ENCODE data around the gene SMPX.

Gene SMPX

DNA sequence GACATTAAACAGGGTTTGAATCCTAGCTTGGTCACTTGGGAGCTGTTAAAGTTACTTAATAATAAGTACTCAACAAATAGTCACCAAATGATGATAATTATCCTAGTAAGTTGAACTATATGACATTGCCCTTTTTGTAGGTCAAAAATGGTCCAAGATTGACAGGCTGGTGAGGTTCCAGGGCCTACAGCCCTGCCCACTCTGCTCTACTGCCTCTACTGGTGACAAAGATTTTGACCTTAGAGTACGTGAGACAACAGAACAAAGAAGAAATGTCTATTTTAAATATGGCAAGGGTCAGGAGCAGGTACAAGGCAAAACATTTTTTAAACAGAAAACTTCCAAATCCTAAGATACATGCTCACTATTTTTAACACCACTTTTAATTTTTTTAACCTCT is 572 bp upstream of the SMPX start:
- Histone ChIP-seq H4K20me1 (ENCODE audit: low read depth, low read length) (no peaks in the 10 kb centered on the region), H3K9me3 (ENCODE audit: insufficient read depth, low read length) (no peaks in the 10 kb centered on the region), H3K27ac (ENCODE audit: low read depth, low read length) (no peak overlapping the region), H3F3A (ENCODE audit: insufficient read depth) (no peaks in the 10 kb centered on the region), H3K36me3 (ENCODE audit: low read length) (no peaks in the 10 kb centered on the region), H3K9ac (ENCODE audit: low read length) (no peak overlapping the region), H2AFZ (ENCODE audit: low read depth, low read length, severe bottlenecking) (no peak overlapping the region), H3K9me2 (replicated peaks; ENCODE audit: insufficient read depth, low read length) (no peaks in the 10 kb centered on the region), H3K4me3 (ENCODE audit: insufficient read depth, low read length, poor library complexity, severe bottlenecking) (no peak overlapping the region), H3K27me3 (ENCODE audit: low read length) (no peaks in the 10 kb centered on the region), H3K4me2 (ENCODE audit: low read depth, low read length, poor library complexity, severe bottlenecking) (no peak overlapping the region), H3K79me2 (ENCODE audit: insufficient read depth, low read length) (no peaks in the 10 kb centered on the region)
- TF ChIP-seq CTCF (IDR thresholded peaks at IDR 0.05; ENCODE audit: insufficient read depth, low read length, poor library complexity, severe bottlenecking): no peak
- no peak for TF ChIP-seq EZH2phosphoT487 (conservative IDR thresholded peaks at IDR 0.05; ENCODE audit: low read length)

- Histone ChIP-seq H2AFZ (ENCODE audit: low read depth, low read length, severe bottlenecking) (no peak overlapping the region), H3K36me3 (ENCODE audit: low read length) (no peaks in the 10 kb centered on the region), H3K79me2 (ENCODE audit: insufficient read depth, low read length) (no peaks in the 10 kb centered on the region), H3K9ac (ENCODE audit: low read length) (no peak overlapping the region), H3K9me2 (replicated peaks; ENCODE audit: insufficient read depth, low read length) (no peaks in the 10 kb centered on the region), H3K27me3 (ENCODE audit: low read length) (no peaks in the 10 kb centered on the region), H3K27ac (ENCODE audit: low read depth, low read length) (no peak overlapping the region), H3F3A (ENCODE audit: insufficient read depth) (no peaks in the 10 kb centered on the region), H3K4me3 (ENCODE audit: insufficient read depth, low read length, poor library complexity, severe bottlenecking) (no peak overlapping the region), H3K9me3 (ENCODE audit: insufficient read depth, low read length) (no peaks in the 10 kb centered on the region), H3K4me2 (ENCODE audit: low read depth, low read length, poor library complexity, severe bottlenecking) (no peak overlapping the region), H4K20me1 (ENCODE audit: low read depth, low read length) (no peaks in the 10 kb centered on the region)
- TF ChIP-seq CTCF (IDR thresholded peaks at IDR 0.05; ENCODE audit: insufficient read depth, low read length, poor library complexity, severe bottlenecking) (no peak), EZH2phosphoT487 (conservative IDR thresholded peaks at IDR 0.05; ENCODE audit: low read length) (no peak)
Observed at GRCh38 chrX:21756785-21757529, 959 bp downstream of the SMPX start.

- no peaks in the 10 kb centered on the region for H3F3A ChIP-seq (ENCODE audit: insufficient read depth)
- H3K9ac ChIP-seq (ENCODE audit: low read length): no peak overlapping the region
- H3K4me2 ChIP-seq (ENCODE audit: low read depth, low read length, poor library complexity, severe bottlenecking): no peak overlapping the region
- no peaks in the 10 kb centered on the region for H3K9me3 ChIP-seq (ENCODE audit: insufficient read depth, low read length)
- no peaks in the 10 kb centered on the region for H3K79me2 ChIP-seq (ENCODE audit: insufficient read depth, low read length)
- H3K27ac ChIP-seq (ENCODE audit: low read depth, low read length): no peak overlapping the region
- H3K4me3 ChIP-seq (ENCODE audit: insufficient read depth, low read length, poor library complexity, severe bottlenecking): no peak overlapping the region
- no peaks in the 10 kb centered on the region for H4K20me1 ChIP-seq (ENCODE audit: low read depth, low read length)
- TF ChIP-seq CTCF (IDR thresholded peaks at IDR 0.05; ENCODE audit: insufficient read depth, low read length, poor library complexity, severe bottlenecking): no peak
- TF ChIP-seq EZH2phosphoT487 (conservative IDR thresholded peaks at IDR 0.05; ENCODE audit: low read length): no peak
- no peaks in the 10 kb centered on the region for H3K36me3 ChIP-seq (ENCODE audit: low read length)
- H2AFZ ChIP-seq (ENCODE audit: low read depth, low read length, severe bottlenecking): no peak overlapping the region
- no peaks in the 10 kb centered on the region for H3K27me3 ChIP-seq (ENCODE audit: low read length)
- no peaks in the 10 kb centered on the region for H3K9me2 ChIP-seq (replicated peaks; ENCODE audit: insufficient read depth, low read length)
Observed at GRCh38 chrX:21749924-21750323, 8.0 kb downstream of the SMPX start.
